ENCODE results near the gene FAM13B. TPM values are rescaled to one million over a fixed set of nuclear protein-coding genes. Genes with fewer than 3 reads are reported as not detected.

The FAM13B gene
- polyA plus RNA-seq, 2 donors: 5.0 to 6.3 TPM

DNA sequence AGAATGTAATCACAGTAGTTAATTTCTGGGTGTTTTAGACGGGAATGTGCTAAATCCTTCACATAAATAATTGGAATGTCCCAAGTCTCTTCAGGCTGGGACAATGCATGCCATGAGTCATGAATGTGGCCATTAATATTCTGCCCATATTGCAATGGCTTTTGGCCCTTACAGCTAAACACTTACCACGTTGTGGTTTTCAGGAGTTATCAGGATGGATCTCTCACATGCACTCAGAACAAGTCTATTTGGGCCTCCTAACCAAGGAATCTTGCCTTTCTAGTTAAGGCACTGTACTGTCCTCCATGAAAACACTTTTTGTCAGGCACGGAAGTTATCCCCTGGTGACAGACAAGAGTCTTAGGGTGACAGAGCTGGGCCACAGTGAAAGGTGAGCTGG lies 110.9 kb downstream of the FAM13B start:
- Histone ChIP-seq H3K4me1 (ENCODE audit: control insufficient read depth in 2 of 2, insufficient read depth in 2 of 2, low read length in 1 of 2) (no peaks in the 10 kb centered on the region), H3K9me3 (ENCODE audit: control insufficient read depth in 2 of 2, insufficient read depth in 1 of 2, low read depth in 1 of 2, low read length in 1 of 2) (no peaks in the 10 kb centered on the region), H3K27ac (ENCODE audit: low read depth in 2 of 2, low read length in 1 of 2) (no peak overlapping the region), H3K4me3 (ENCODE audit: low read depth in 1 of 2, low read length in 2 of 2) (no peak overlapping the region), H3K36me3 (ENCODE audit: control insufficient read depth in 2 of 2, insufficient read depth in 2 of 2, low read length in 1 of 2) (no peaks in the 10 kb centered on the region), H3K27me3 (ENCODE audit: control insufficient read depth in 1 of 2, insufficient read depth in 2 of 2, low read length in 2 of 2) (no peaks in the 10 kb centered on the region)
- WGBS, 2 donors: 47 to 51% methylated on average over 3 of the region's 3 CpGs

DNA sequence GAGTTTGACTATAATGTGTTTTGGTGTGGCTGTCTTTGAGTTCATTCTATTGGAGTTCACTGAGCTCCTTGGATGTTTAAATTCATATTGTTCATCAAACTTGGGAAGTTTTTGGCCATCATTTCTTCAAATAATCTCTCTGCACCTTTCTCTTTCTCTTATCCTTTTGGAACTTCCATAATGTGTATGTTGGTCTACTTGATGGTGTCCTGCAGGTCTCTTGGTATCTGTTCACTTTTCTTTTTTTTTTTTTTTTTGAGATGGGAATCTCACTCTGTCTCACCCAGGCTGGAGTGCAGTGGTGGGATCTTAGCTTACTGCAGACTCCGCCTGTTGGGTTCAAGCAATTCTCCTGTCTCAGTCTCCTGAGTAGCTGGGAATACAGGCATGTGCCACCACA lies 116.0 kb downstream of the FAM13B start:
- H3K4me1 ChIP-seq (ENCODE audit: control insufficient read depth in 2 of 2, insufficient read depth in 2 of 2, low read length in 1 of 2): no peaks in the 10 kb centered on the region
- H3K27me3 ChIP-seq (ENCODE audit: control insufficient read depth in 1 of 2, insufficient read depth in 2 of 2, low read length in 2 of 2): no peaks in the 10 kb centered on the region
- no peak overlapping the region for H3K4me3 ChIP-seq (ENCODE audit: low read depth in 1 of 2, low read length in 2 of 2)
- H3K9me3 ChIP-seq (ENCODE audit: control insufficient read depth in 2 of 2, insufficient read depth in 1 of 2, low read depth in 1 of 2, low read length in 1 of 2): no peaks in the 10 kb centered on the region
- H3K36me3 ChIP-seq (ENCODE audit: control insufficient read depth in 2 of 2, insufficient read depth in 2 of 2, low read length in 1 of 2): no peaks in the 10 kb centered on the region
- no peak overlapping the region for H3K27ac ChIP-seq (ENCODE audit: low read depth in 2 of 2, low read length in 1 of 2)
- WGBS, 2 donors: 47 to 100% methylated on average over 1 of the region's 1 CpG

DNA sequence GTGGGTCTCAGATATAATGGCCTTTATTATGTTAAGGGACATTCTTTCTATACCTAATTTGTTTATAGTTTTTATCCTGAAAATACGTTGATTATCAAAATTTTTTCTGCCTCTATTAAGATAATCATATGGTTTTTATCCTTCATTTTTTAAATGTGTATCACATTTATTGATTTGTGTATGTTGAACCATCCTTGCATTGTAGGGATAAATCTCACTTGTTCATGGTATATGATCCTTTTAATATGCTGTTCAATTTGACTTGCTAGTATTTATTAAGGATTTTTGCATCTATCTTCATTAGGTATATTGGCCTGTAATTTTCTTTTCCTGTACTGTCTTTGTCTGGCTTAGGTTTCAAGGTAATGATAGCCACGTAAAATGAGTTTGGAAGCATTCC lies 118.1 kb downstream of the FAM13B start:
- Histone ChIP-seq H3K4me1 (ENCODE audit: control insufficient read depth in 2 of 2, insufficient read depth in 2 of 2, low read length in 1 of 2) (no peaks in the 10 kb centered on the region), H3K9me3 (ENCODE audit: control insufficient read depth in 2 of 2, insufficient read depth in 1 of 2, low read depth in 1 of 2, low read length in 1 of 2) (no peaks in the 10 kb centered on the region), H3K4me3 (ENCODE audit: low read depth in 1 of 2, low read length in 2 of 2) (no peak overlapping the region), H3K36me3 (ENCODE audit: control insufficient read depth in 2 of 2, insufficient read depth in 2 of 2, low read length in 1 of 2) (no peaks in the 10 kb centered on the region), H3K27me3 (ENCODE audit: control insufficient read depth in 1 of 2, insufficient read depth in 2 of 2, low read length in 2 of 2) (no peaks in the 10 kb centered on the region), H3K27ac (ENCODE audit: low read depth in 2 of 2, low read length in 1 of 2) (no peak overlapping the region)
- WGBS, 2 donors: 71 to 81% methylated on average over 2 of the region's 2 CpGs

DNA sequence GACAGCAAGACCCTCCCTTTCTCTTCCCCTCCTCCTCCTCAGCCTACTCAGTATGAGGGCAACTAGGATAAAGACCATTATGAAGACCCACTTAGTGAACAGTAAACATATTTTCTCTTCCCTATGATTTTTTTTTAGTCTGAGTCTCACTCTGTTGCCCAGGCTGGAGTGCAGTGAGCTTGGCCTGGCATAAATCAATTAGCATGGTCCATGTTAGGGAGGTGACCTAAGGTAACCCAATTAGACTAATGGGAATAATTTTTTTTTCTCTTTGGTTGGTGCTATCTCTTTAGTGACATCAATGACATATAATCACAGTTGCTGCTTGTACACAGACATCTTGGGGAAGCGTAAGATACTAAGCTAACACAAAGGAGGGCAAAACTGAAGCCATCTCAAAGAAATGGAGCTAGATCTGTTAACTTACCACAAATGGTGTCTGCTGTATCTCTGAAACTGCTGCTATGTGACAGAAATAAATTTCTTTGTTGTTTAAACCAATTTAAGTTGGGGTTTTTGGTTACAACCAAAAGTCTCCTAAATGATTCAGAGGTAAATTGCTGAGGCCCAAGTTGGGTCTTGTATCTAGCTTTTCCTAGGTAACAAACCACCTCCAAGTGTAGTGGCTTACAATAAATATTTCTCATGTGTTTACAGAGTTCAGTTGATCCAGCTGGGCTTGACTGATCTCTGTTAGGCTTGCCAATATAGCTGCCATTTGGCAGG lies 130.3 kb downstream of the FAM13B start:
- WGBS, 2 donors: 94 to 96% methylated on average over 1 of the region's 1 CpG
- H3K4me1 ChIP-seq (ENCODE audit: control insufficient read depth in 2 of 2, insufficient read depth in 2 of 2, low read length in 1 of 2): no peaks in the 10 kb centered on the region
- H3K36me3 ChIP-seq (ENCODE audit: control insufficient read depth in 2 of 2, insufficient read depth in 2 of 2, low read length in 1 of 2): no peaks in the 10 kb centered on the region
- no peaks in the 10 kb centered on the region for H3K9me3 ChIP-seq (ENCODE audit: control insufficient read depth in 2 of 2, insufficient read depth in 1 of 2, low read depth in 1 of 2, low read length in 1 of 2)
- H3K27me3 ChIP-seq (ENCODE audit: control insufficient read depth in 1 of 2, insufficient read depth in 2 of 2, low read length in 2 of 2): no peaks in the 10 kb centered on the region
- H3K4me3 ChIP-seq (ENCODE audit: low read depth in 1 of 2, low read length in 2 of 2): no peak overlapping the region
- H3K27ac ChIP-seq (ENCODE audit: low read depth in 2 of 2, low read length in 1 of 2): no peak overlapping the region

DNA sequence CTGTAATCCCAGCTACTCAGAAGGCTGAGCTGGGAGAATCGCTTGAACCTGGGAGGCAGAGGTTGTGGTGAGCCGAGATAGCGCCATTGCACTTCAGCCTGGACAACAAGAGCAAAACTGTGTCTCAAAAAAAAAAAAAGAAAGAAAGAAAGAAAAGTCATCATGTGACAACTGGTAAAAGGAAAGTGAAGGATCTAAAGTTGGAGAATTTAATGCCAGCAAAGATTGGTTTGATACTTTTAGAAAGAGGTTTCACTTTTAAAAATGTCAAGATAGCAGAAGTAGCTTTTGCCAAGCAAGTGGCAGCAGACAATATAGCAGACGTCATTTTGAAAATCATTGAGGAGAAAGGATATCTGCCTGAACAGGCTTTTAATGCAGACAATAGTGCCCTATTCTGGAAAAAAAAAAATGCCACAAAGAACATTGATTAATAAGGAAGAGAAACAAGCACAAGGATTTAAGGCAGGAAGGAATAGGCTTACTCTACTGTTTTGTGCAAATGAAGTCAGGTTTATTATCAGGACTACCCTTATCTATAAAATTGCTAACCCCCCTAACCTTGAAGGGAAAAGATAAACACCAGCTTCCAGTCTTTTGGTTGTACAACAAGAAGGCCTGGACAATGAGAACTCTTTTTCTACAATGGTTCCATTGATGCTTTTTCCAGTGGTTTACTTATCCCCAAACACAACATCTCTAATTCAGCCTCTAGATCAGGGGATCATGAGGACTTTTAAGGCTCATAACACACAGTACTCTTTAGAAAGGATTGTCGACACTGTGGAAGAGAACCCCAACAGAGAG lies 131.7 kb downstream of the FAM13B start:
- Histone ChIP-seq H3K27ac (ENCODE audit: low read depth in 2 of 2, low read length in 1 of 2) (no peak overlapping the region), H3K4me1 (ENCODE audit: control insufficient read depth in 2 of 2, insufficient read depth in 2 of 2, low read length in 1 of 2) (no peaks in the 10 kb centered on the region), H3K27me3 (ENCODE audit: control insufficient read depth in 1 of 2, insufficient read depth in 2 of 2, low read length in 2 of 2) (no peaks in the 10 kb centered on the region), H3K4me3 (ENCODE audit: low read depth in 1 of 2, low read length in 2 of 2) (no peak overlapping the region), H3K36me3 (ENCODE audit: control insufficient read depth in 2 of 2, insufficient read depth in 2 of 2, low read length in 1 of 2) (no peaks in the 10 kb centered on the region), H3K9me3 (ENCODE audit: control insufficient read depth in 2 of 2, insufficient read depth in 1 of 2, low read depth in 1 of 2, low read length in 1 of 2) (no peaks in the 10 kb centered on the region)
- 53 to 70% methylated on average over 5 of the region's 5 CpGs for WGBS, 2 donors

DNA sequence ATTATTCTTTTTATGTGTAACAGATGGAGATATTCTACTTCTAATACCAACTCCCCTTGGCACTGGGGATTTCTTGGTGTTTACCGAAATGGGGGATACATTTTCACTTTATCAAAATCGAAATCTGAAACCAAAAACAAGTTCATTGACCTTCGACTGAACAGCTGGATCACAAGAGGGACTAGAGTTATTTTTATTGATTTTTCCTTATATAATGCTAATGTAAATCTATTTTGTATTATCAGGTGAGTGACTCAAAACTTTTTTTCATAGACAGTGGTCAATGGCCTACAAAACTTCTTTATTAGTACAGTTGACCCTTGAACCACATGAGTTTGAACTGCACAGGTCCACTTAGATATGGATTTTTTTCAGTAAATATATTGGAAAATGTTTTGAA lies 133.4 kb downstream of the FAM13B start:
- Histone ChIP-seq H3K9me3 (ENCODE audit: control insufficient read depth in 2 of 2, insufficient read depth in 1 of 2, low read depth in 1 of 2, low read length in 1 of 2) (no peaks in the 10 kb centered on the region), H3K4me3 (ENCODE audit: low read depth in 1 of 2, low read length in 2 of 2) (no peak overlapping the region), H3K27ac (ENCODE audit: low read depth in 2 of 2, low read length in 1 of 2) (no peak overlapping the region), H3K36me3 (ENCODE audit: control insufficient read depth in 2 of 2, insufficient read depth in 2 of 2, low read length in 1 of 2) (no peaks in the 10 kb centered on the region), H3K27me3 (ENCODE audit: control insufficient read depth in 1 of 2, insufficient read depth in 2 of 2, low read length in 2 of 2) (no peaks in the 10 kb centered on the region), H3K4me1 (ENCODE audit: control insufficient read depth in 2 of 2, insufficient read depth in 2 of 2, low read length in 1 of 2) (no peaks in the 10 kb centered on the region)
- WGBS, 2 donors: 85 to 89% methylated on average over 3 of the region's 3 CpGs

DNA sequence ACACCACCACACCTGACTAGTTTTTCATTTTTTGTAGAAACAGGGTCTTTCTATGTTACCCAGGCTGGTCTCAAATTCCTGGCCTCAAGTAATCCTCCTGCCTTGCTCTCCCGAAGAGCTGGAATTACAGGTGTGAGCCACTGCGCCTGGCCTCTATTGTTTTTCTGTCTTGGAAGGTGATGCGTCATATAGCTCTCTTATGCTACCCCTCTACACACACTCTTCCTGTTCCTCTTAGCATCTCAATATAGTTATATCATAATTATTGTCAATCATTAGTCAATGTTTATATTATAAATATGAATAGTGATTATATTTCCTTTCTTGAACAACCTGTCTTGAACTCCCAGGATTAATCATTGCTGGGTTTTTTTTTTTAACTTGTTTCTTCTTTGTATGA lies 136.3 kb downstream of the FAM13B start:
- 83 to 84% methylated on average over 3 of the region's 3 CpGs for WGBS, 2 donors
- H3K27ac ChIP-seq (ENCODE audit: low read depth in 2 of 2, low read length in 1 of 2): no peak overlapping the region
- no peaks in the 10 kb centered on the region for H3K9me3 ChIP-seq (ENCODE audit: control insufficient read depth in 2 of 2, insufficient read depth in 1 of 2, low read depth in 1 of 2, low read length in 1 of 2)
- no peaks in the 10 kb centered on the region for H3K36me3 ChIP-seq (ENCODE audit: control insufficient read depth in 2 of 2, insufficient read depth in 2 of 2, low read length in 1 of 2)
- no peak overlapping the region for H3K4me3 ChIP-seq (ENCODE audit: low read depth in 1 of 2, low read length in 2 of 2)
- no peaks in the 10 kb centered on the region for H3K27me3 ChIP-seq (ENCODE audit: control insufficient read depth in 1 of 2, insufficient read depth in 2 of 2, low read length in 2 of 2)
- no peaks in the 10 kb centered on the region for H3K4me1 ChIP-seq (ENCODE audit: control insufficient read depth in 2 of 2, insufficient read depth in 2 of 2, low read length in 1 of 2)

DNA sequence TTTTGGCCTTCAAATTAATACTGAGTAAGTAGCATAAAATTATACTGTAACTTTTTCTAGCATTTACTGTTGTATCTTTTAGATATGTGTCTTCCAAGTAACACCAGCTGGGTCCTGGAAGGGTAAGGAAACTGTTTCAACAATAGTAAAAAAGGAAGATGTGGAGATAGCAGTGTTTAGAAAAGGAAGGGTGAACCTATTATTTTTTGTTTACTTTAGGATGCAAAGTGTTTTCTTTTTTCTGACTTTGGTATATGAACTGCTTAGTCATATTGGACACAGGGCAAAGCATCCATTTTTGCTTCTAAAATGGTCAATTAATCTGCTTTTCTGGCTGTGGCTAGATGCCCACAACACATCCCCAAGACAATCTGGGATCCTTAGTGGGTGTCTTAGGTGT lies 138.3 kb downstream of the FAM13B start:
- H3K4me3 ChIP-seq (ENCODE audit: low read depth in 1 of 2, low read length in 2 of 2): no peak overlapping the region
- H3K27ac ChIP-seq (ENCODE audit: low read depth in 2 of 2, low read length in 1 of 2): no peak overlapping the region
- no peaks in the 10 kb centered on the region for H3K36me3 ChIP-seq (ENCODE audit: control insufficient read depth in 2 of 2, insufficient read depth in 2 of 2, low read length in 1 of 2)
- peaks cover 0 to under 1% of the 10 kb centered on the region in 2 donors for H3K4me1 ChIP-seq (ENCODE audit: control insufficient read depth in 2 of 2, insufficient read depth in 2 of 2, low read length in 1 of 2)
- H3K27me3 ChIP-seq (ENCODE audit: control insufficient read depth in 1 of 2, insufficient read depth in 2 of 2, low read length in 2 of 2): no peaks in the 10 kb centered on the region
- no peaks in the 10 kb centered on the region for H3K9me3 ChIP-seq (ENCODE audit: control insufficient read depth in 2 of 2, insufficient read depth in 1 of 2, low read depth in 1 of 2, low read length in 1 of 2)

DNA sequence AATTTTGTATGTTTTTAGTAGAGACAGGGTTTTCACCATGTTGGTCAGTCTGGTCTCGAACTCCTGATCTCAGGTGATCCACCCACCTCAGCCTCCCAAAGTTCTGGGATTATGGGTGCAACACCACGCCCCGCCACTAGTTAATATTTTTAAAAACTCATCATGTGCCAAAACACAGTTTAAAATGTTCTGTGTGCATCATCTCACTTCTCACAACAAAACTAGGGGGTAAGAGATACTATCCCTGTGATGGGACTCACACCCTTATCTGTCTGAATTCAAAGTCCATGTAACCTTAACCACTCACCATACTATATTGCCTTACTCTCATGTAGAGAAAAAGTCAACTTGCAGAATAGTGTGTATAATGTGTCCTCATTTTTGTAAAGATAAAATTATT lies 141.0 kb downstream of the FAM13B start:
- 88 to 94% methylated on average over 3 of the region's 3 CpGs for WGBS, 2 donors
- H3K4me1 ChIP-seq (ENCODE audit: control insufficient read depth in 2 of 2, insufficient read depth in 2 of 2, low read length in 1 of 2): peaks cover 0 to 3% of the 10 kb centered on the region in 2 donors
- H3K27ac ChIP-seq (ENCODE audit: low read depth in 2 of 2, low read length in 1 of 2): no peak overlapping the region
- H3K27me3 ChIP-seq (ENCODE audit: control insufficient read depth in 1 of 2, insufficient read depth in 2 of 2, low read length in 2 of 2): no peaks in the 10 kb centered on the region
- no peaks in the 10 kb centered on the region for H3K9me3 ChIP-seq (ENCODE audit: control insufficient read depth in 2 of 2, insufficient read depth in 1 of 2, low read depth in 1 of 2, low read length in 1 of 2)
- no peaks in the 10 kb centered on the region for H3K36me3 ChIP-seq (ENCODE audit: control insufficient read depth in 2 of 2, insufficient read depth in 2 of 2, low read length in 1 of 2)
- no peak overlapping the region for H3K4me3 ChIP-seq (ENCODE audit: low read depth in 1 of 2, low read length in 2 of 2)

DNA sequence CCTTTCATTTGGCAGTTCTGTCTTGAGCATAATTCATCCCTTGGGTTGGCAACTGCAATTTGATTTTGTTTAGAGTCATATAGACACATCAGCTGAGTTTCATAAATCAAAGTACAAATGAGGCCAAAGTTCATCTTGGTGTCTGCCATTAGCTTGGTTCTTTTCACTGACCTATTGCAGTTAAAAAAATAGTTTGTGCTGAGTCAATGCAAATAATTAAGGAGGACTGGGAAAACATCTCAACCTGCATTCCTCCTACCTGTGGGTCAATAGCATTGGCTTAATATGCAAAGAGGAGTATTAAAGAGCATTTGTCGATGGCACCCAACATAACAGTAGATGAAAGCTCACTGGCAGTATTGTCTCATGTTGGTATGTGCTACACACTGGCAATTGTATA lies 142.0 kb downstream of the FAM13B start:
- Histone ChIP-seq H3K4me1 (ENCODE audit: control insufficient read depth in 2 of 2, insufficient read depth in 2 of 2, low read length in 1 of 2) (peaks cover 0 to 3% of the 10 kb centered on the region in 2 donors), H3K4me3 (ENCODE audit: low read depth in 1 of 2, low read length in 2 of 2) (no peak overlapping the region), H3K27me3 (ENCODE audit: control insufficient read depth in 1 of 2, insufficient read depth in 2 of 2, low read length in 2 of 2) (no peaks in the 10 kb centered on the region), H3K9me3 (ENCODE audit: control insufficient read depth in 2 of 2, insufficient read depth in 1 of 2, low read depth in 1 of 2, low read length in 1 of 2) (no peaks in the 10 kb centered on the region), H3K36me3 (ENCODE audit: control insufficient read depth in 2 of 2, insufficient read depth in 2 of 2, low read length in 1 of 2) (no peaks in the 10 kb centered on the region), H3K27ac (ENCODE audit: low read depth in 2 of 2, low read length in 1 of 2) (no peak overlapping the region)
- 76 to 91% methylated on average over 1 of the region's 1 CpG for whole genome bisulfite sequencing, 2 donors
